Sciatic nerve (tissue), 2 donors: Measurements from ENCODE around the gene RPS21. TPM values are rescaled to one million over a fixed set of nuclear protein-coding genes. Genes with fewer than 3 reads are reported as not detected.

ENCODE experiments used
- ATAC-seq: fragments of 200-7000 bp; cut with Tn5 transposase; one replicate; pipeline ENCODE4 v1.9.1; 2020; ENCODE audit warnings: mild to moderate bottlenecking, moderate library complexity
- DNase-seq: peaks from one replicate; pipeline ENCODE4 v3.0.0-alpha.2; 2020; ENCODE audit warnings: low spot score
- intact Hi-C: fragments of 100-400 bp; cut with DNase I; formaldehyde crosslinking; loops from one replicate; pipeline ENCODE4 v1.14.2; 2022
- total RNA-seq: library from RNA; stranded (reverse); fragmentation: NEBNext Ultra II Directional; extraction: Animal tissue kit (Norgen Biotek cat#: 25700); gene quantifications from one replicate; pipeline ENCODE4 v1.2.1, GENCODE V29; 2021
- donor health status: DM: no; HTN: no; CAD: no.
- donor health status: DM: no; HTN: no; CAD: no.

Gene RPS21
- total RNA-seq, 1 donor from 2014 or later: 986 TPM

- DNase-seq (no peak), ATAC-seq (no peak)
- intact Hi-C loops: no loop called here
Measured at GRCh38 chr20:62428396-62429295, 41.7 kb downstream of the RPS21 start.

DNA sequence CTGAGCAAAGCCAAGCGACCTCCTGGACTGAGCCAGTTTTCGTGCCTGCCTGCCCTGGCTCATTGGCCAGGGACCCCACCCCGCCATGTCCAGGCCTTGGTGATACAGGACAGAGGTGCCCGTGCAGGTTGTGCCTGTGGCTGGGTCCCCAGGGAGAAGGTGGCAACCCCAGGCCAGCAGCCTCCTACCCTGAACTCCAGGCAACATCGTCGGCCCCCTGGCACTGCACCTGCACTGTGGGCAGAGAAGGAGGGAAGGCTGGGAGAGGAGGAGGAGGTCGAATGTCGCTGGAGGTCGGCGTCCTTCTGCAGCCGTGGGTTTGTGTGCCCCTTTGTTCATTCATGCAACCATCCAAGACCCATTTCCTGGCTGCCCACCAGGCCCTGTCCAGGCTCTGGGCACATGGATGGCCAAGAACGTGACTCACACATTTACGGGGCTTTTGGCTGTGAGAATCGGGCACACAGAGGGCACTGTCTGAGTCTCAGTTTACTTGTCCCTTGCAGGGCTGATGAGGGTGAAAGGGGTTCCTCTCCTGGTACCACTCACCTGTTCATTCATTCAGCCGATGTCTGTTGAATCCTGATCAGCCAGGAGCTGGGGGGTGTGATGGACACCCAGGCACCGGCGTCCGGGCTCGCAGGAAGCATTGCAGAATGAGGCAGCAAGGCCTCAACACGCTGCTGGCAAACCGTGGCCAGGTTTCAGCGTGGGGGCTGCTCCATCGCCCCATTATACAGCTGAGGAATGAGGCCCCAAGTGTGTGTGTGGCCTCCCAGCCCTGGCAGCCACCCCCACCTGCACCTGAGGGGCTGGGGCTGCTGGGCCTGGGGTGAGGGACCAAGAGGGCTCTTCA, 42.8 kb downstream of the RPS21 start:
- ATAC-seq (no peak), DNase-seq (no peak)
- intact Hi-C loops: no loop called here

DNA sequence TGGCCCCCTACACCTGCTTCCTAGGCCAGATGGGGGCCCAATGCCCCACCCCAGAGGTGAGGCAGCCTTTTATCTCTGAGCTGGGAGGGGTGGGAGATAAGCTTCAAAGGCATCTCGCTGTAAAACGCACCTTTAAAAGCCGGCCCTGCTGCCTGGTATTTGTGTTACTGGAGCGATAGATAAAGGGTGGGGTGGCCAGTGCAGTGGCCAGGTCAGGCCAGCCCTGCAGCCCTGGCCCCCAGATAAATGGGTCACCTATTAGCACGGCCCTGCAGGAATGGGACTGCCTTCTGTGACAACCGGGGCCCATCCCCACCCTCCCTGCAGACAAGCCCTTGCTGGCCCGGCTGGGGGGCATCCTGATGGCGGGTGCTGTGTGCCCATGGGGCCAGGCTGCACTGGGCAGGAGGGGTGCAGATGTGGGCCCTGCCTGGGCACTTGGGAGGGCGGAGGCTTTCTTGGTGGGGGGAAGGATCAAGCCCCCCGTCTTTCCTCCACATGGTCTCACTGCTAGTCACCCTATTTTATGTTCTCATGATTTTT, 43.5 kb downstream of the RPS21 start:
- DNase-seq (no peak), ATAC-seq (no peak)
- intact Hi-C loops: no loop called here

- no peak for ATAC-seq
- DNase-seq: no peak
- intact Hi-C loops: no loop called here
Measured at GRCh38 chr20:62430866-62431447, 44.1 kb downstream of the RPS21 start.

- intact Hi-C loops: no loop called here
- no peak for ATAC-seq
- DNase-seq: no peak
Measured at GRCh38 chr20:62433658-62434497, 47.0 kb downstream of the RPS21 start.

- ATAC-seq: no peak
- intact Hi-C loops: no loop called here
Measured at GRCh38 chr20:62436692-62437091, 49.8 kb downstream of the RPS21 start.

GRCh38 chr20:62437496-62437895, 50.6 kb downstream of the RPS21 start:
- ATAC-seq: no peak
- DNase-seq: no peak
- intact Hi-C loops: no loop called here

More at GRCh38 chr20:62436692-62437091, 49.8 kb downstream of the RPS21 start:
- no peak for DNase-seq

DNA sequence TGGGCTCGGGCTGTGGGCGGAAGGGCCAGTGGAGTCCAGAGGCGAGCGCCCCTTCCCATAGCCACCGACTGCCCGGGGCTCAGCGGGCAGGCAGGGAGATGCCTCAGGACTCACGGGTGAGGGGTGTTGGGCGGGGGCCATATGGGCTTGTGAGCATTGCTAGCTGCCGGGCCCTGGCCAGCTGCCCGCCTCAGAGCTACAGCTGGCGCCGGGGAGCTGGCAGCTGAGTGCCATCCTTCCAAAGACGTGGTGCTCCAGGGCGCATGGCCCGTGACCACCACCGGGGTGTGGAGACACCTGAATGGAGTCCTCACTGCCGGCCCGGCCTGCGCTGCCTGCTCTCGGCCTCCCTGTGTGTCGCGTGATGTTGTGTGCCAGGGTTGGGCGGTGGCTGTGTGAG, 51.0 kb downstream of the RPS21 start:
- ATAC-seq: no peak
- DNase-seq: no peak
- intact Hi-C loops: no loop called here

Other genes starting within 250 kb of the RPS21 start
- gene PSMA7, start 243.7 kb upstream of the RPS21 start, total RNA-seq: 124 TPM
- 18.9 TPM for gene SS18L1, start 243.3 kb upstream of the RPS21 start, total RNA-seq
- gene MTG2, start 204.1 kb upstream of the RPS21 start, total RNA-seq: 31.4 TPM
- gene HRH3, start 166.8 kb upstream of the RPS21 start, total RNA-seq: not detected
- 53.3 TPM for gene OSBPL2, start 148.6 kb upstream of the RPS21 start, total RNA-seq
- gene ADRM1, start 84.1 kb upstream of the RPS21 start, total RNA-seq: 47.5 TPM
- gene LAMA5, start 19.8 kb upstream of the RPS21 start, total RNA-seq: 232 TPM
- gene CABLES2, start 20.2 kb downstream of the RPS21 start, total RNA-seq: 4.5 TPM
- not detected for gene RBBP8NL, start 40.4 kb downstream of the RPS21 start, total RNA-seq
- 0.22 TPM for gene GATA5, start 88.9 kb downstream of the RPS21 start, total RNA-seq